LNCAP (cell line): ENCODE results near the gene KAZN.

ENCODE experiments used
- TF ChIP-seq, protein P1 (sequence below): fragments of 450-650 bp; IDR thresholded peaks from 2 replicates; pipeline ENCODE4 v1.5.1; 2017; ENCODE audit warnings: mild to moderate bottlenecking

KAZN gene

DNA sequence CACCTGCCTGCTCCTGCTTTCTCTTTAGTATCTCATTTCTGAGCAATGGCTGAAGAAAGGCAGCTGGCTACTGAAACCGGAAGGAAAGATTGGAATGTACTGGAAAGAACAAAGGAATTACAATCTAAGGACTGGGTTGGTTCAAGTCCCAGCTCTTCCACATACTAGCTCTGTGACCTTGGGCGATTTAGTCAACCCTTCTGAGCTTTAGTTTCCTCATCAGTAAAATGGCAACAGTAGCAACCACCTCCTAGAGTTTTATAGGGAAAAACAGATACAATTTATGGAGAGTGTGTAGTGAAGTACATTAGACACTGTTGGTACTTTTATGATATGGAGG lies 158.8 kb downstream of the KAZN start:
- TF ChIP-seq, protein P1, sequence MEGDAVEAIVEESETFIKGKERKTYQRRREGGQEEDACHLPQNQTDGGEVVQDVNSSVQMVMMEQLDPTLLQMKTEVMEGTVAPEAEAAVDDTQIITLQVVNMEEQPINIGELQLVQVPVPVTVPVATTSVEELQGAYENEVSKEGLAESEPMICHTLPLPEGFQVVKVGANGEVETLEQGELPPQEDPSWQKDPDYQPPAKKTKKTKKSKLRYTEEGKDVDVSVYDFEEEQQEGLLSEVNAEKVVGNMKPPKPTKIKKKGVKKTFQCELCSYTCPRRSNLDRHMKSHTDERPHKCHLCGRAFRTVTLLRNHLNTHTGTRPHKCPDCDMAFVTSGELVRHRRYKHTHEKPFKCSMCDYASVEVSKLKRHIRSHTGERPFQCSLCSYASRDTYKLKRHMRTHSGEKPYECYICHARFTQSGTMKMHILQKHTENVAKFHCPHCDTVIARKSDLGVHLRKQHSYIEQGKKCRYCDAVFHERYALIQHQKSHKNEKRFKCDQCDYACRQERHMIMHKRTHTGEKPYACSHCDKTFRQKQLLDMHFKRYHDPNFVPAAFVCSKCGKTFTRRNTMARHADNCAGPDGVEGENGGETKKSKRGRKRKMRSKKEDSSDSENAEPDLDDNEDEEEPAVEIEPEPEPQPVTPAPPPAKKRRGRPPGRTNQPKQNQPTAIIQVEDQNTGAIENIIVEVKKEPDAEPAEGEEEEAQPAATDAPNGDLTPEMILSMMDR = no peak

GRCh38 chr1:14759042-14759818 lies 160.7 kb downstream of the KAZN start:
- TF ChIP-seq, protein P1 = no peak

DNA sequence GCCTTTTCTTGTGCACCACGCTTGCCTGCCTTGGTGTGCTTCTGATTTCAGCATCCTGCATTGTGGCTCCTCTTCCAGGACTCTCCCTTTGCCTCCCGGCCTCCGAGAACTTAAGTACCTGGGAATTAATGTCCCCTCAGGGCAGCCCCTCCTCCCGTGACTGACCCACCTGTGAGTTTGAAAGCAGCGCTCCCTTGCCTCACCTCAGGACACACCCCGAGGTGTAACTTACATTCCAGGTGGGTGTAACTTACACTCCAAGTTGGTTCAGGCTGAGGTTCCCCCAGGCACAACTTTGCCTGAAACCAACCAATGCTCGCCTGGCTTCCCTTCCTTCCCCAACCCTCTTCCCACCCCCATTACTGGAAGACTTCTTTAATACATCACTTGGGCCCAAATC lies 161.4 kb downstream of the KAZN start:
- TF ChIP-seq, protein P1 = no peak

DNA sequence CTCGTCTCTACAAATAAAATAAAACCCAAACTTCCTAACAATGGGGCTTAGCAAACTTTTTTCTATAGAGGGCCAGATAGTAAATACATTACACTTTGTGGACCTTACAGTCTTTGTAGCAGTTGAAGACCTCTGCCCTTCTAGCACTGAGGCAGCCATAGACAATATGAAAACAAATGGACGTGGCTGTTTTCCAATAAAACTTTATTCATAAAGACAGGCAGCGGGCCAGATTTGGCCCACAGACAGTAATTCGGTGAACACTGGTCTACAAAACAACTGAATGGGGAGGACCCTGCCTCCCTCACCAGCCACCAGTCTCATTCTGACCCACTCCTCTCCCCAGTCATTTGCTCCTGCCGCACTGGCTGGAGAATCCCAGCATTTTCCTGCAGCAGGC lies 162.3 kb downstream of the KAZN start:
- TF ChIP-seq, protein P1 = no peak

- TF ChIP-seq, protein P1 = no peak
These were observed 163.0 kb downstream of the KAZN start for GRCh38 chr1:14761291-14762153.

- TF ChIP-seq, protein P1 = no peak
These were observed 165.5 kb downstream of the KAZN start for GRCh38 chr1:14763977-14764376.

DNA sequence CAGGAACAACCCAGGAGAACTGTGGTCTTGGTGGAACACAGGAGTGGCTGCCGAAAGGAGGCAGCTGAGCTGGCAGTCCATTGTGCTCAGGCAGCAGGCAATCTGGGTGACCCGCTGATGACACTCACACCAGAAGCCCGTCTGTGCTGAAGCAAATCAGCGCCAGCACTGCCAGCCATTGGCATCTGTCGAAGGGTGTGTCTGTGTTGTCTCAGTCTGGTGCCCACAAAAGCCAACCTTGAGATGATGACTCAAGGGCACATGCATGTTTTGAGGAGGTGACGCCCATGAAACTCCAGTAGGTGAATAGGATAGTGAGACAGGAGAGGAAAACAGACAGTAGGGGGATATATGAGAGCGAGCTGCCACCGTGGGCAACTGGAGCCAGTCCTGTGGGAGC lies 167.3 kb downstream of the KAZN start:
- TF ChIP-seq, protein P1 = no peak
